ENCODE data around the gene CALHM6. TPM values are rescaled to one million over a fixed set of nuclear protein-coding genes. Genes with fewer than 3 reads are reported as not detected.

CALHM6 gene
- 0.68 and 1.8 TPM in 2 replicates for total RNA-seq

DNA sequence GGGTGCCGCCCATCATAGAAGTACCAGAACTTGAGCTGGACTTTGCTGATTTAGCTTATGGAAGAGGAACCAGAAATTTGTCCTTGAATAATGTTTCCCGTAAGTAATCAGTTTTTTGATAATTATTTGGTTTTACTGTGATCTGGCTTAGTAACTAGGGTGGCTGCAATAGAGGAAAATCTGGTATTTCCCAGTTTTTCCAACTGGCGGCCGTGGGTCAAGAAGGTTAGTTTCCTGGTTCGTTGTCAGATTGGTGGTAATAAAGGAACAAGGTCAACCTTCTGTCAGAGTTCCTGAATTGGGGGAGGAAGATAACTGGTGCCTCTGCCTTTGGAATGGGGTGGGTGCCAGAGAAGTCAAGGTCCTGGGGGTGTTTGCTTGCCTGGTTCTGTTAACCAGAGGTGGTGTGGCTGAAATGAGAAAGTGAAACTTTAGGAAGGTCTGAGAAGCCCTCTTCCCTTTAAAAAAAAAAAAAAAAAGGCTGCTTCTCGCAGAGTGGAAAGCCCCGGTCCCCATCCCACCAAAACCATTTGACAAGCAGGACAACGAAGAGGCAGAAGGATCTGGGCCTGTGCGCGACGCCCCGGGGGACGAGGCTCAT is at the start of gene CALHM6:
TSS of gene CALHM6 (plus strand) at position 45 of the 601 bp plus-strand sequence. CDS start at position 600, 555 bp downstream.

GRCh38 chr6:116511424-116512110 is 50.4 kb downstream of the CALHM6 start, which contains the start of gene CALHM5:
CALHM5 (plus strand) TSS chr6:116511639; CDS start chr6:116511697, 58 bp downstream.

Other genes starting within 250 kb of the CALHM6 start
- 5.4 and 14.6 TPM in 2 replicates for gene TSPYL4, start 207.3 kb upstream of the CALHM6 start, total RNA-seq
- 45.6 and 48.0 TPM in 2 replicates for gene TSPYL1, start 181.4 kb upstream of the CALHM6 start, total RNA-seq
- 36.8 and 44.2 TPM in 2 replicates for gene DSE, start 90.4 kb upstream of the CALHM6 start, total RNA-seq
- 1.4 and 4.2 TPM in 2 replicates for gene CALHM5, start 50.3 kb downstream of the CALHM6 start, total RNA-seq
- gene TRAPPC3L, start 84.3 kb downstream of the CALHM6 start, total RNA-seq: 0.47 TPM in 1 of 2 replicates, not detected in the other
- not detected in 2 replicates for gene CALHM4, start 92.4 kb downstream of the CALHM6 start, total RNA-seq
- gene RWDD1, start 110.1 kb downstream of the CALHM6 start, total RNA-seq: 28.8 and 33.4 TPM in 2 replicates
- gene RSPH4A, start 155.1 kb downstream of the CALHM6 start, total RNA-seq: 1.1 TPM in 1 of 2 replicates, not detected in the other
- 7.6 and 7.7 TPM in 2 replicates for gene ZUP1, start 207.4 kb downstream of the CALHM6 start, total RNA-seq
- 3.2 and 3.4 TPM in 2 replicates for gene KPNA5, start 219.8 kb downstream of the CALHM6 start, total RNA-seq

Measured in pericardium fibroblast (primary cell).